Activated CD4-positive, alpha-beta T cell treated with anti-CD3 and anti-CD28 coated beads, Interleukin-2, Interleukin-4, amounts not matched to agents 100 ng/mL and 50 ng/mL, durations not matched to agents 16 hours and 8 hours (primary cell): ENCODE data around the gene MMD2.
"Not testable (repeated sequence)": the region's sequence is repeated elsewhere in the genome, so short reads cannot be mapped to it uniquely, and the experiment has no call there.

Experiments used
- DNase-seq: peaks from one replicate; pipeline ENCODE4 v3.0.0-alpha.2; 2020; ENCODE audit warnings: low spot score

The MMD2 gene

GRCh38 chr7:4893929-4894475 is 65.0 kb downstream of the MMD2 start:
- DNase-seq, result no peak

- not testable (repeated sequence) for DNase-seq
Measured at GRCh38 chr7:4893188-4893587, 65.8 kb downstream of the MMD2 start.

DNA sequence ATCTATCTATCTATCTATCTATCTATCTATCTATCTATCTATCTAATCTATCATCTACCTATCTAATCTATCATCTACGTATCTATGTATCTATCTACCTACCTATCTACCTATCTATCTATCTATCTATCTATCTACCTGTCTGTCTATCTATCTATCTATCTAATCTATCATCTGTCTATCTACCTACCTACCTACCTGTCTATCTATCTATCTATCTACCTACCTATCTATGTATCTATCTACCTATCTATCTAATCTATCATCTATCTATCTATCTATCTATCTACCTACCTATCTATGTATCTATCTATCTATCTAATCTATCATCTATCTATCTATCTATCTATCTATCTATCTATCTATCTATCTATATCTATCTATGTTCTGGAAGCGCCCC is 67.5 kb downstream of the MMD2 start:
- DNase-seq, result not testable (repeated sequence)

DNA sequence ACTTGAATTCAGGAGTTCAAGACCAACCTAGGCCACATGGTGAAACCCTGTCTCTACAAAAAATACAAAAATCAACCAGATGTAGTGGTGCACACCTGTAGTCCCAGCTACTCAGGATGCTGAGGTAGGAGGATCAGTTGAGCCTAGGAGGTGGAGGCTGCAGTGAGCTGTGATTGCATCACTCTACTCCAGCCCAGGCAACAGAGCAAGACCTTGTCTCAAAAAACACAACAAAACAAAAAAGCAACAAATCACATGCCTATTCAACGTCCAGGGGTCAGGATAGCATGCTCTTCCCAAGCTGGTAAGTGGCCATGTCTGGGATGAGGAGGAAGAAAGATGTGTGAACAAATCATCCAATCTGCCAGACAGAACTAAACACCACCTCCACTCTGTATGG is 69.3 kb downstream of the MMD2 start:
- no peak for DNase-seq

DNA sequence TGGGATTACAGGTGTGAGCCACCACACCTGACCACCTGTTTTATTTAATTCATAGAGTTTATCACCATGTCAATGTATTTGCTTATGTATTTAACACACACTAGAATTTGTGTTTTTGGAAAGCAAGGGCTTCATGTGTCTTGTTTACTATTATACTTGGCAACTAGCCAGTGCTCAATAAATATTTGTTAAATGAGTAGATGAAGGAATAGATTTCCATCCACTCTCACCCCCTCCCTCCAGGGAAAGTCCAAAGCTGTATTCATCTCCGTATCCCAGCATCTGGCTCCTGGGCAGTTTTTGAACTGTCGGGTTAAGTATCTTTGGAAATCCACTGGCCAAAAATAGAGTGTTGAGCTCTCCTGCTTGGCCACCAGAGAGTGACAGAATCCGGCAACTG is 70.8 kb downstream of the MMD2 start:
- DNase-seq, result no peak

- DNase-seq, result no peak
Measured at GRCh38 chr7:4886671-4887070, 72.3 kb downstream of the MMD2 start.

GRCh38 chr7:4885317-4885807 is 73.6 kb downstream of the MMD2 start:
- no peak for DNase-seq

GRCh38 chr7:4884164-4884563 is 74.8 kb downstream of the MMD2 start:
- DNase-seq, result no peak

GRCh38 chr7:4883372-4884144 is 75.4 kb downstream of the MMD2 start, which contains the start of gene RADIL:
RADIL (minus strand) TSS chr7:4883716; CDS start chr7:4878139, 5,577 bp downstream.
- peak; percentile 92 for DNase-seq

DNA sequence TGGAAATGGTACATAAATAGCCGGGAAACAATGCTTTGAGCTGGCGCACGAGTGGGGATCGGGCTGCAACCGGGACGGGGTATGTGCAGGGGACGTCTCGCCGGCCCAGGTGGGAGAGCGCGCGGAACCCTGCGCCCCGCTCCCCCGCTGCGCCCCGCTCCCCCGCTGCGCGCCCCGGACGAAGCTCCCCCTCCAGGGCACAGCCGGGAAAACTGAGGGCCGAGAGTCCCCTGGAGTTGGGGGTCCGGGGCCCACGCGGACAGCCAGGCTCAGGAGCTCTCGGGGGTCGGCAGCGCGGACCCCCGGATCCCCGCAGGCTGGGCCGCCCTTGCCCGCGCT is 76.0 kb downstream of the MMD2 start:
- no peak for DNase-seq

DNA sequence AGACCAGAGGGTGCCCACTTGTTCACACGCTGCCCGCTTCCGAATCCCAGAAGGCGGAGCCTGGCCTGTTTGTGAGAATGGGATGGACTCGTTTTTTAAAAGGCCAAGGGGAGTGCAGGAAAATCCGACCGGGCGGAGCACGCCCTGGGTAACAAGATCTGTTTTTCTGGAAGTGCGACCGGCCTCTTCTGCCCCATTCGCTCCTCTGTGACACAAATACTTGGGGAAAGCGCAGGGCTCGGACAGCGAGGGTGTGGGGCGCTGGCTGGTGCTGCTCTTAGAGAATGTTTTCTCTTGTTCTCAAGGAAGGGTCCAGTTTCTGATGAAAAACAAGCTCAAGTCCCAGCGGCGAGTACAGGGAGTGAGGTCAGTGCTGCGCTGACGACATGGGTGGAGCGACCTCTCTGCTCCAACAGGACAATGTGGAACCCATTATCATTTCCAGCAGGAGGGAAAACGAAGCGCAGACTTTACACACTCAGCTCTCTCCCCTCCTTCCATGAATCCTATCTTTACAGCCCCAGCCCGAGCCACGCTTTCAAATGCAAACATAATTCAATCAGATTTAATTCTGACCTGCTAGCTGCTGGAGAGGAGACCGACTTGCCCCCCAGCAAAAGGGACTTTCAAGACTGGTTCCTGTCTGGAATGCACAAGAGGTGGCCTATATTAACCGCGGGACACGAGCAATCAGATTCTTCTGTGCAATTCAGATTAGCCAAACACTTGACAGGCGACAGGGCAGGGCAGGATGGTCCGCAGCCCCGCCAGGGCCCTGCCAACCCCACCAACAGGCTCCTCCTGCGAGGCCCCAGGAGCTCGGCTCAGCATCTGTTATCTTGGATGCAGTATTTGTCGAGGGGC is 76.6 kb downstream of the MMD2 start:
- no peak for DNase-seq

DNA sequence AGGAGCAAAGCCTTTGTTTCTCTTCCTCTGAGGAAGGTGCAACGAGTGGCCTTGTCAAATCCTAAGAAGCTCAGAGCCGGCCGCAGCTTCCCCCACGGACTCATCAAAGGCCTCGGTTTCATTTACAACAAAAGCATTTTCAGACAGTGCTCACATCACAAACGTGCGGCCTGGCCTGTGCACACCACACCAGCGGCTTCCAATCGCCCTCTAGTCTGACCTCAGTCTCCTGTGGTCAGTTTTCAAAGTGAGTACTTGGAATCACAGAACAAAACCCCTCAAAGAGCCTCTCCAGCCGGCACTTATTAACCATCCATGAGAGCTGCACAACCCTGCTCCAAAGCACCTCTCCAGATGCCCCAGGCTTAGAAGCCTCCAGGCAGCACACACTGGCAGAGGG is 78.8 kb downstream of the MMD2 start:
- no peak for DNase-seq

DNA sequence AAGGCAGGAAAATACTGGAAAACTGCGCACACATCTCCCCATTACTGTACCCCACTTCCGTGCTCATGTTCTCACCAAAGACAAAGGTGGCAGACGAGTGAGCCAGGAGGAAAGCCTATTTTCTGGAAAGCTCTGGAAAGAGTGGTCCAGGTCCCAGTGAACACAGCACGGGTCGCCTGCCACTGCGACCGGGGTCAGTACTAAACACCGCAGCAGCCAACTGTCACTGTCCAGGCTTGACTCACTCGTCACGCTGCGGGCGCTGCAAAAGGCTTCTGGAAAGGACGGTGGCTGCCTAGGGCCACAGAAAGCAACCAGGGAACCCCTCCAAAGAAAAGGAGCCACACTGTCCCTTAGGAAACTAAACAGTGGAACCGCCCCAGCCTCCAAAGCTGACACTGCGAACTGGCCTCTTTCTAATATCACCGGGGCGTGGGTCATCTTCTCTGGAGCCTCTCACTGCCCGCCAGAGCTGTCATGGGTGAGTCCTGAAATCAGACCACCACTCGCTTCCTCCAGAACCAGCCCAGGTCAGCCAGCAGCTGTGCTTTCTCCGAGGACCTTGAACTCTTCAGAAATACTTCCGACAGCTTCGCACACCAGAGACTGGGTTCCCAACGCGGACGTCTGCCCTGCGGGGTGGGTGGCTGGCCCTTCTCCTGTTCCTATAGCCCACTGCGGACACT is 79.4 kb downstream of the MMD2 start:
- no peak for DNase-seq

DNA sequence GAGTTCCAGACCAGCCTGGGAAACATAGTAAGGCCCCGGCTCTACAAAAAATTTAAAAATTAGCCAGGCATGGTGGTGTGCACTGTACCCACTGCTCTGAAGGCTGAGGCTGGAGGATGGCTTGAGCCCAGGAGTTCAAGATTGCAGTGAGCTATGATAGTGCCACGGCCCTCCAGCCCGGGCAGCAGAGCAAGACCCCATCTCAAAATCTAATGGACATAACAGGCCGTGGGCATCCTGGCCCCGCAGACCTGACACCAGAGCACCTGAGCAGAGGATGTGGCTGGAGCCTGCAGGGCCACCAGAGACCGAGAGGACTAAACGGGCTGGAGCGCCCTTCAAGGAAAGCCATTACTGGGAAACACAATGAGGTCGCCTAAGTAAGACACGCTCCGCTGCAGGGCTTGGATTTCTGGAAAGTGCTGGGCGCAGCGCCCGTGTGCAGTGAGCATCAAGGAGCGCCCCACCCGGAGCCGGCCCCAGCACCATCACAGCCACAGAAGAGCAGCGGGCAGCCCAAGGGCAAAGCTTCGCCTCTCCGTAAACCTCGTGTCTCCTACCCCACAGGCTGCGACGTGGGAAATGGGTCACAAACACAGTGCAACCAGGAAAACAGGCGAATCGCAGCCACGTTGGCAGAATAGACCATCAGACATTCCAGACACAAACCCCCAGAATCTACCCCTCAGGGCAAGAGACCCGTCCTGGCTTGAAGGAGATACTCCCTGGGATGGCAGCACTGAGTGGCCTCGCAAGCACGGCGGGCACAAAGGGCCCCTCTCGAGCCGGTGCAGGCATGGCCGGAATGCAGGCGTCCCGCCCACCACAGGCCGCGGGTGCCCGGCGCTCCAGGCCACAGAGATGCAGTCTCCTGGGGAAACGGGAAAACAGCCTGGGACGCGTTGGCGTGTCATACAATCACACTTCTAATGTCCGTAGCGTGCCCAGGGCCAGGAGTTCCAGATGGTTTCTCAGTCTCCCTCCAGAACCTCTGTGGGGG is 80.4 kb downstream of the MMD2 start:
- DNase-seq, result no peak

DNA sequence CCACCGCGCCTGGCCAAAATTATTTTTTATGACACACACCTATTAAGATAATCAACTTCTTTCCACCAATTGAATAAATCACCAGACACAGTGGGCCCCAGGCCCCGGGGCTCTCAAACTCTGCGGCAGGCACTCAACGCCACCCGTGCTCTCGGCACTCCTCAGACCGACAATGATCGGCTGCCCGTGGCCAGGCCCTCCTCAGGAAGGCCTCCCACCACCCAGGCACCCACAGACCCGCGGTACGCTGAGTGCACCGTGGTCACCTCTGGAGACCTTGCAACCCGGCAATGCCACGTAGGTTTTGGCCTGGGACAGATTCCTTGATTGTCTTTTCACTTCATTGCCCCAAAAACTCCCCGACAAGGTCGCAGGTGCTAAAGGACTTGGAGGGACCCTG is 82.4 kb downstream of the MMD2 start:
- DNase-seq, result no peak

DNA sequence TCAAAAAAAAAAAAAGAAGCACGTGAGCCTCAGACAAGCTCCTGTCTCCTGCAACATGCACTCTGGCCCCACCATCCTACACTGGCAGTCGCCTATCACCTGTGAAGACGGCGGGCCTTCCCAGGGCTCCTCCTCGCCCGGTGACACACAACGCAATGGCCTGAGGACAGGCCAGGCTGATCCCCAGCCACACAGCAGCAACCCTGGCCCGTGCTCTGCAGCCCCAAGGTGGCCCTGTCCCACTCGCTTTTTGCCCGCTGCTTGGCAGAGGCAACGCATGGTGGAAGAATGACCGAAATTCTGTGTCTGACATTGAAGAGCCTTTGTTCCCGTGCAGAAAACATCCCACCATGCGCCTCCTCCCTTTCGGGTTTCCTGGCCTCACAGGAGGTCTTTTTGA is 83.6 kb downstream of the MMD2 start:
- DNase-seq, result no peak

DNA sequence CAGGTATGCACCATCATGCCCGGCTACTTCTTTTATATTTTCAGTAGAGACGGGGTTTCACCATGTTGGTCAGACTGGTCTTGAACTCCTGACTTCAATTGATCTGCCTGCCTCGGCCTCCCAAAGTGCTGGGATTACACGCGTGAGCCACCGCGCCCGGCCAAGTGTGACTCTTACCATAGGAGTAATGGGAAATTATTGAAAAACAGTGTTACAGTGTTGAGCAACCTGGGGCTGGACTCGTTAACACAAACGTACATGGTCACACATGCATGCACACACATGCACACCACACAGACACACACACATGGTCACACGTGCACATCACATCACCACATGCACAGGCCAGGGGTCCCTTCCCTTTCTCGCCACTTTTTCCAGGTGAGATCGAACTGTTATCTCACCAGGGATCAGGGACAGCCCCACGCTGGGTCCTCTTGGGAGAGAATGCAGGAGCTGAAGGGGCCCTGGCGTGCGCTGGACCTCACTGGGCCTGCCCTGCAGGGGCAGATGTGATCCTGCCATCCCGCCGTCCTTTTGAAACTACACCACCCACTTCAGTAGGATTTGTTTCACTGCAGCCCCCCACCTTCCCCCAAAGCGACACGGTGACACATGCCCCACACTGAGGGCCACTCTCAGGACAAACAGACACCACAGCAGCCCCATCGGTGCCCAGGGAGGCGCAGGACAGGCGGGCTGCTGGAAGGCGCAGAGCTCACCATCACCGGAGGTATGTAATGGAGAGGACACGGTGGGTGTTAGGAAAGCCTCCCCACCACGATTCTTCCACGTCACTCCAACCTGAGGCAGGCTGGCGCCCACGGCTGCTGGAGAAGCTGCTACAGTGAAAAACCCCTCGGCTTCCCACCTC is 85.7 kb downstream of the MMD2 start:
- DNase-seq, result no peak

- no peak for DNase-seq
Measured at GRCh38 chr7:4871930-4872675, 86.9 kb downstream of the MMD2 start.

DNA sequence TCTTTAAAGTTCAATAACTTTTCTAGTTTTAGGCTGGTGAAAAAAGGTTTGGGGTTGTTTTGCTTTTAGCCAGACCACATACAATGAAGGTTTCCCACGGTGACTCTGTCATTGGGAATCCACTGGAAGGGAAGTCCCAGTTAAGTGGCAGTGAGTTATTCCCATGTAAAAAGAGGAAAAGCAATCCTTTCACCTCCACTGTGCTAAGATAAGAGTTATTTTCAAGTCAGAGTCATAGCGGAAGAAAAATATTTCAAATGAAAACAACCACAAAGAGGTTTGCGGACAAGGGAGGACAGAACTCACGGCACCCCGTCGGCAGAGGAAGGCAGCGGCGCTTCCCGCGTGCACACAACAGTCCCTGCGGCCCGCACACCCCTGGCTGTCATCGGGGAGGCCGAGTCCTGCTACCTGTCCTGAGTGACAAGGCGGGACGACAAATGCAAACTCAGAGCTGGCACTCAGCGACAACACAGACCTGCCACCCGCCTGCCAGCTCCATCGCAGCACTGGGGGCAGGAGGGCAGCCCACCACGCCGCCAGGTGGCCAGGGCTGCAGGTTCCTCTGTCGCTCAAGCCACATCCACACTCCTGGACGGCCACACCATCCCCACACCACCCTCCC is 87.8 kb downstream of the MMD2 start:
- DNase-seq, result no peak
